PFSK-1 (cell line): ENCODE measurements around the gene PRIMA1.

Source experiments
- POLR2AphosphoS5 ChIP-seq: IDR thresholded peaks from 2 replicates; pipeline ENCODE4 v1.6.1; 2012; ENCODE audit warnings: low read depth, mild to moderate bottlenecking, control low read depth, low read length, moderate library complexity
- SIN3A ChIP-seq: IDR thresholded peaks from 2 replicates; pipeline ENCODE4 v1.6.1; 2012; ENCODE audit warnings: mild to moderate bottlenecking, low read length, moderate library complexity, borderline replicate concordance; ENCODE audit not compliant: insufficient read depth
- TAF1 ChIP-seq: IDR thresholded peaks from 2 replicates; pipeline ENCODE4 v1.6.1; 2012; ENCODE audit warnings: low read length, control low read depth, borderline replicate concordance; ENCODE audit not compliant: insufficient read depth
- TF ChIP-seq, protein P1 (sequence below), 2 experiments: IDR thresholded peaks; 2 replicates each; pipeline versions ENCODE4 v1.6.1 to v1.8.0; 2011 to 2012; ENCODE audit warnings: low read depth in 2 of 2, low read length in 2 of 2, control low read depth in 1 of 2, inconsistent platforms in 1 of 2, mild to moderate bottlenecking in 1 of 2, moderate library complexity in 1 of 2; ENCODE audit not compliant: insufficient read depth in 1 of 2

DNA sequence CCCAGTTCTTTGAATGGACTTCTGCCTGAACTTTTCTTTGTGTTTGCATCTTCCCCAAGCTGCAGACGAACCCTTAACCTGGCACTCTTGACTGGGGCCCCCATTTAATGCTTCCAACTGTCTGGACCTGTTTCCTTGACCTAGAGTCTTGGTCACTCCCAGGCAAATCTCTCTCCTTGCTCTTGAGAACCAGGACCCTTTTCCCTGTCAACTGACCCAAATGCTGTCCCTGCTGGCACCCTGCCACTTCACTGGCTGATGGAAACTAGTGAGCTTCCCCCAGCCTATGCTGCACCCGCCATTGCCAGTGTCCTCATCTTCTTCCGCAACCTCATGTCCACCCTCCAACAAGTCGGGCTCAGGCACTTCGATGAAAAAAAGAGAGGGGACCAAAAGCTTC is 79.5 kb downstream of the PRIMA1 start:
- TF ChIP-seq SIN3A: no peak
- no peak for TF ChIP-seq TAF1
- TF ChIP-seq, protein P1, sequence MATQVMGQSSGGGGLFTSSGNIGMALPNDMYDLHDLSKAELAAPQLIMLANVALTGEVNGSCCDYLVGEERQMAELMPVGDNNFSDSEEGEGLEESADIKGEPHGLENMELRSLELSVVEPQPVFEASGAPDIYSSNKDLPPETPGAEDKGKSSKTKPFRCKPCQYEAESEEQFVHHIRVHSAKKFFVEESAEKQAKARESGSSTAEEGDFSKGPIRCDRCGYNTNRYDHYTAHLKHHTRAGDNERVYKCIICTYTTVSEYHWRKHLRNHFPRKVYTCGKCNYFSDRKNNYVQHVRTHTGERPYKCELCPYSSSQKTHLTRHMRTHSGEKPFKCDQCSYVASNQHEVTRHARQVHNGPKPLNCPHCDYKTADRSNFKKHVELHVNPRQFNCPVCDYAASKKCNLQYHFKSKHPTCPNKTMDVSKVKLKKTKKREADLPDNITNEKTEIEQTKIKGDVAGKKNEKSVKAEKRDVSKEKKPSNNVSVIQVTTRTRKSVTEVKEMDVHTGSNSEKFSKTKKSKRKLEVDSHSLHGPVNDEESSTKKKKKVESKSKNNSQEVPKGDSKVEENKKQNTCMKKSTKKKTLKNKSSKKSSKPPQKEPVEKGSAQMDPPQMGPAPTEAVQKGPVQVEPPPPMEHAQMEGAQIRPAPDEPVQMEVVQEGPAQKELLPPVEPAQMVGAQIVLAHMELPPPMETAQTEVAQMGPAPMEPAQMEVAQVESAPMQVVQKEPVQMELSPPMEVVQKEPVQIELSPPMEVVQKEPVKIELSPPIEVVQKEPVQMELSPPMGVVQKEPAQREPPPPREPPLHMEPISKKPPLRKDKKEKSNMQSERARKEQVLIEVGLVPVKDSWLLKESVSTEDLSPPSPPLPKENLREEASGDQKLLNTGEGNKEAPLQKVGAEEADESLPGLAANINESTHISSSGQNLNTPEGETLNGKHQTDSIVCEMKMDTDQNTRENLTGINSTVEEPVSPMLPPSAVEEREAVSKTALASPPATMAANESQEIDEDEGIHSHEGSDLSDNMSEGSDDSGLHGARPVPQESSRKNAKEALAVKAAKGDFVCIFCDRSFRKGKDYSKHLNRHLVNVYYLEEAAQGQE (IDR thresholded peaks at IDR 0.05; ENCODE audit: insufficient read depth in 1 of 2, low read depth in 2 of 2, low read length in 2 of 2): no peak
- TF ChIP-seq POLR2AphosphoS5: no peak
